NCI-H187 treated with DMSO at 0.1 percent for 48 hours (cell line): Measurements from ENCODE around the gene FRRS1.
"Not testable (repeated sequence)": the region's sequence is repeated elsewhere in the genome, so short reads cannot be mapped to it uniquely, and the experiment has no call there.

Experiments used
- DNase-seq: peaks from one replicate; lab custom pipeline; 2025; lab: John Stamatoyannopoulos, UW

The FRRS1 gene

GRCh38 chr1:99766378-99766800 is at the start of gene FRRS1:
TSS of gene FRRS1 (minus strand) at chr1:99766635. CDS start at chr1:99748768, 17,867 bp downstream.
- DNase-seq: peak; percentile 26

- DNase-seq: no peak
Measured at GRCh38 chr1:99814373-99814900, 48.0 kb upstream of the FRRS1 start.

- DNase-seq: no peak
Measured at GRCh38 chr1:99811747-99812146, 45.3 kb upstream of the FRRS1 start.

GRCh38 chr1:99811075-99811474 is 44.6 kb upstream of the FRRS1 start:
- no peak for DNase-seq

GRCh38 chr1:99808391-99809115 is 42.1 kb upstream of the FRRS1 start:
- peak; percentile 40 for DNase-seq

GRCh38 chr1:99806882-99807281 is 40.4 kb upstream of the FRRS1 start:
- no peak for DNase-seq

- DNase-seq: no peak
Measured at GRCh38 chr1:99801584-99801983, 35.1 kb upstream of the FRRS1 start.

- DNase-seq: not testable (repeated sequence)
Measured at GRCh38 chr1:99793861-99794260, 27.4 kb upstream of the FRRS1 start.

GRCh38 chr1:99789715-99790114 is 23.3 kb upstream of the FRRS1 start:
- DNase-seq: no peak

- no peak for DNase-seq
Measured at GRCh38 chr1:99788896-99789295, 22.5 kb upstream of the FRRS1 start.

GRCh38 chr1:99786751-99787501 is 20.5 kb upstream of the FRRS1 start:
- no peak for DNase-seq

GRCh38 chr1:99784809-99785255 is 18.4 kb upstream of the FRRS1 start:
- DNase-seq: no peak

- DNase-seq: no peak
Measured at GRCh38 chr1:99784143-99784542, 17.7 kb upstream of the FRRS1 start.

GRCh38 chr1:99782920-99783319 is 16.5 kb upstream of the FRRS1 start:
- no peak for DNase-seq

- DNase-seq: no peak
Measured at GRCh38 chr1:99782397-99782796, 16.0 kb upstream of the FRRS1 start.

GRCh38 chr1:99781798-99782197 is 15.4 kb upstream of the FRRS1 start:
- DNase-seq: no peak

GRCh38 chr1:99777752-99778151 is 11.3 kb upstream of the FRRS1 start:
- DNase-seq: no peak

- DNase-seq: no peak
Measured at GRCh38 chr1:99776120-99776519, 9.7 kb upstream of the FRRS1 start.

- no peak for DNase-seq
Measured at GRCh38 chr1:99772809-99773208, 6.4 kb upstream of the FRRS1 start.

GRCh38 chr1:99771513-99771918 is 5.1 kb upstream of the FRRS1 start:
- DNase-seq: no peak

- DNase-seq: no peak
Measured at GRCh38 chr1:99768524-99769245, 2.2 kb upstream of the FRRS1 start.

GRCh38 chr1:99768104-99768503 is 1.7 kb upstream of the FRRS1 start:
- DNase-seq: no peak
